Measurements from ENCODE around the gene PDZRN3.

The PDZRN3 gene

DNA sequence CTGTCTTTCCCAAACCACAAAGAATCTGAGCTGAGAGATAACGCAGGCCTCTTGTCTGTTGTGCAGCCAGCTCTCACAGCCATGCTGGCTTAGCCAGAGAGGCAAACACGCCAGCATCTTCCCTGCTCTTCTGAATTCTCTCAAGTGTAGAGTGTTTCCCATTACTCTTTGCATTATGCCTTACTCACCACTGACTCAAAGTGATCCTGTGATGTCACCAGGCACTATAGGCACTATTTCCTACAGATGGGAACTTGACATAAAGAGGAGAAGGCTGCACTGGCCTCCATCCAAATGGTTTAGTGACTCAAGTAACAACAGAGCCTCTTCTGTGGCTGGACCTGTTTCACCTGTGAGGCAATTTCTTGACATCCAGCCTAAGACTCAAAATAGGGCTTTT lies 44.4 kb downstream of the PDZRN3 start:
- TF ChIP-seq SP1 (IDR thresholded peaks at IDR 0.05) (no peak), TARDBP (IDR thresholded peaks at IDR 0.05) (no peak), LEF1 (IDR thresholded peaks at IDR 0.05; ENCODE audit: borderline replicate concordance) (no peak)
- ChIA-PET POLR2A (no interaction called here), CTCF (no interaction called here)
- no peak for DNase-seq (ENCODE audit: extremely low spot score)

DNA sequence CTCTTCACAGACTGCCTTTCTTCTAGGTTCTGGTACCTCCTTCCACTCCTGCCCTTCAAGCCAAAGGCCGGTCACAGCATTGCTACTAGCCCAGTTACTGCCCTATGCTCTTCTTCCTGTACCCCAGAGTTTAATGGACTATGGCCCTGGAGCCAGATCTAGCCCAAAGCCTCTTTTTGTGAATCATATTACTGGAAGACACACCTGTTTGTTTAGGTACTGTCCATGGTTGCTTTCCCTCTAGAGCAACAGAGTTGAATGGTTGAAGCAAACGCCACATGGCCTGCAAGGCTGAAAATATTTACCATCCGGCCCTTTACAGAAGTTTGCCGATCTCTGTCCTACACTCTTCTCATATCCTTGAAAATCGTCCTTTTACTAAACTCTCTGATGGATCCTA lies 47.0 kb downstream of the PDZRN3 start:
- DNase-seq (ENCODE audit: extremely low spot score): no peak
- ChIA-PET CTCF (no interaction called here), POLR2A (no interaction called here)
- no peak for TF ChIP-seq BHLHE40 (IDR thresholded peaks at IDR 0.05; ENCODE audit: borderline replicate concordance)

DNA sequence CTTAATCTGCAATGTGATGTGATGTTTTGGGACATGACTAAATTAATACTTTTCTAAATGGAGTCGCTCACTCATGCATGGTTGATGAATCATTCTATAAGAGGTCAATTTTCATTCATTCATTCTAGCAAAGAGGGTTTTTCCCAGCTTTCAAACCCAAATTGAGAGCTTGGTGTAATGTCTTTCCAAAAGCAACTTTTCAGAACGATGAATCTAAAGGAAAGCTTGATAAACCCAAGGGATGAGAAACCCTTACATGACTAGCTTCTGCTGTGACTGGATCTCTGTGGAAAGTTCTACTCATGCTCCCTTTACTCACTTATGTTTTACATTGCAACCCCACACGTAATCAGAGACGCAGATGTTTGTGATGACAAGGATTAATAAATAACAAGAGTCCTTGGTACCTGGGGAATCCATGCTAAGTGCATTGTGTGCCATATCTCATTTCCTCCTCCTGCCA lies 47.7 kb downstream of the PDZRN3 start:
- DNase-seq (ENCODE audit: extremely low spot score): no peak
- TF ChIP-seq TARDBP (IDR thresholded peaks at IDR 0.05): no peak
- no peak for TF ChIP-seq ARNT (IDR thresholded peaks at IDR 0.05)
- no peak for TF ChIP-seq L3MBTL2 (conservative IDR thresholded peaks at IDR 0.05)
- TF ChIP-seq, protein P1, sequence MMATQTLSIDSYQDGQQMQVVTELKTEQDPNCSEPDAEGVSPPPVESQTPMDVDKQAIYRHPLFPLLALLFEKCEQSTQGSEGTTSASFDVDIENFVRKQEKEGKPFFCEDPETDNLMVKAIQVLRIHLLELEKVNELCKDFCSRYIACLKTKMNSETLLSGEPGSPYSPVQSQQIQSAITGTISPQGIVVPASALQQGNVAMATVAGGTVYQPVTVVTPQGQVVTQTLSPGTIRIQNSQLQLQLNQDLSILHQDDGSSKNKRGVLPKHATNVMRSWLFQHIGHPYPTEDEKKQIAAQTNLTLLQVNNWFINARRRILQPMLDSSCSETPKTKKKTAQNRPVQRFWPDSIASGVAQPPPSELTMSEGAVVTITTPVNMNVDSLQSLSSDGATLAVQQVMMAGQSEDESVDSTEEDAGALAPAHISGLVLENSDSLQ (IDR thresholded peaks at IDR 0.05): no peak
- TF ChIP-seq ZNF384 (IDR thresholded peaks at IDR 0.05): no peak
- no peak for TF ChIP-seq BHLHE40 (IDR thresholded peaks at IDR 0.05; ENCODE audit: borderline replicate concordance)
- no peak for TF ChIP-seq FOXA1 (IDR thresholded peaks at IDR 0.05)
- no peak for TF ChIP-seq ELF4 (IDR thresholded peaks at IDR 0.05)
- TF ChIP-seq CTBP1 (IDR thresholded peaks at IDR 0.05; ENCODE audit: borderline replicate concordance): no peak
- no peak for TF ChIP-seq NFRKB (IDR thresholded peaks at IDR 0.05)
- no peak for TF ChIP-seq FOXM1 (IDR thresholded peaks at IDR 0.05; ENCODE audit: borderline replicate concordance)
- ChIA-PET CTCF (no interaction called here), POLR2A (no interaction called here)

DNA sequence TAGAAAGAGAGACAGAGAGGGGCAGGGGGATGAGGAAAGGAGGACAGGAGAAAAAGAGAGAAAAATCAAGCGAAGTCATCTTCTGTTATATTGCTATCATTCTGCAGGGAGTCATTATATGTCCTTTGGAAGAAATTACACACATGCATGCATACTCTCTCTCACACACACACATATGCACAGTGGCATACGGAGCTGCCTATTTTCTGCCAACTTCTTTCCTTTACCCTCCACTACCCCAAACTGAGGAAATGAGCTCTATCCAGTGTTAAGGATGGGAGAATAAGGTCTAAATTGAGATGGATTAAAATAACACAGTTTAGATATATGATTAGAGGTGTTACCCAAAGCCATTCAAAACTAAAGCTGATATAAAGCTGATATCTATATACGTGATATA lies 48.8 kb downstream of the PDZRN3 start:
- DNase-seq (ENCODE audit: extremely low spot score): no peak
- CTCF ChIA-PET: no interaction called here
- TF ChIP-seq FOXK2 (IDR thresholded peaks at IDR 0.05): no peak
- TF ChIP-seq ARNT (IDR thresholded peaks at IDR 0.05): no peak
- TF ChIP-seq ELF4 (IDR thresholded peaks at IDR 0.05): no peak
- no peak for TF ChIP-seq NFRKB (IDR thresholded peaks at IDR 0.05)
- TF ChIP-seq FOXA1 (IDR thresholded peaks at IDR 0.05): no peak
- no peak for TF ChIP-seq FOXM1 (IDR thresholded peaks at IDR 0.05; ENCODE audit: borderline replicate concordance)
- no peak for TF ChIP-seq L3MBTL2 (conservative IDR thresholded peaks at IDR 0.05)
- TF ChIP-seq, protein P1 (IDR thresholded peaks at IDR 0.05): no peak
- TF ChIP-seq TARDBP (IDR thresholded peaks at IDR 0.05): no peak
- TF ChIP-seq BHLHE40 (IDR thresholded peaks at IDR 0.05; ENCODE audit: borderline replicate concordance): no peak
- no peak for TF ChIP-seq LEF1 (IDR thresholded peaks at IDR 0.05; ENCODE audit: borderline replicate concordance)
- TF ChIP-seq HDGF (IDR thresholded peaks at IDR 0.05; ENCODE audit: borderline replicate concordance): no peak
- TF ChIP-seq ZNF384 (IDR thresholded peaks at IDR 0.05): no peak
- no peak for TF ChIP-seq CTBP1 (IDR thresholded peaks at IDR 0.05; ENCODE audit: borderline replicate concordance)
- TF ChIP-seq SUZ12 (IDR thresholded peaks at IDR 0.05): no peak
- no peak for TF ChIP-seq SP1 (IDR thresholded peaks at IDR 0.05)
- POLR2A ChIA-PET: no interaction called here

DNA sequence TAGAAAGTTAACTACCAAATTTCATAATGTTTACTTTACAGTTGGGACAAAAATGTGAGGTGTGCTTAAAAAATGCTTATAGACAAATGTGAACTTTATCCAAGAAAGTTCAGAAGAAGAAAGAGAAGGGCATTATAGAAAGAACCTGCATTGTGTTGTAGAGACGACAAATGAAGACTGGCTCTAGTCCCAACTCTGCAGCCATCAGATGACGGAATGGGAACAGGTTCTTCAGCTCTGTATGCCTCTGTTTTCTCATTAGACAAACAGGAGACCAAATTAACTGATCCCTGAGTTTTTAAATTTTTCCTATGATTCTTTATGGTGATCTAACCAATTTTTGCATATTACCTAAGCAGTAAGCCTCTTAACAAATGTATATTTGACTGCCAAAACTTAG lies 49.2 kb downstream of the PDZRN3 start:
- ChIA-PET CTCF (no interaction called here), POLR2A (no interaction called here)
- TF ChIP-seq ELF4 (IDR thresholded peaks at IDR 0.05) (no peak), LEF1 (IDR thresholded peaks at IDR 0.05; ENCODE audit: borderline replicate concordance) (no peak), NFRKB (IDR thresholded peaks at IDR 0.05) (no peak), CTBP1 (IDR thresholded peaks at IDR 0.05; ENCODE audit: borderline replicate concordance) (no peak), SUZ12 (IDR thresholded peaks at IDR 0.05) (no peak), ZNF384 (IDR thresholded peaks at IDR 0.05) (no peak)
- TF ChIP-seq, protein P1 (IDR thresholded peaks at IDR 0.05): no peak
- DNase-seq (ENCODE audit: extremely low spot score): no peak

DNA sequence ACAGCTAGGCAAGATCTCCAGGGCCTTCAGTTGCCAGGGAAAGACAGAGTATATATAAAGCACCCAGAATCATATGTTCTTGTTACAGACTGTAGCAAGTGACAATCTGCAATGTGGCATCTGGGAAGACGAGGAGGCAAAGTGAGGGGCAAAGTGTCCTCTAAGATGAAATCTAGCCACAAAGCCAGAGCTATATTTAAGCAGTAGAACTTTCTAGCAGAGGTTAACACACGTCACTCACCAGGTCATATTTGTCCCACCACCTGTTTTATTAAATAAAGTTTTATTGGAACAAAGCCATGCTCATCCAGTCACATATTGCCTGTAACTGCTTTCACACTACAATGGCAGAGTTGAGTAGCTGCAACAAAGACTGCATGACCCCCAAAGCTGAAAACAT lies 51.5 kb downstream of the PDZRN3 start:
- CTCF ChIA-PET: interaction anchor here (1.4 kb wide), 1 partner anchor 11 kb away, joined by 3 read pairs; no protein-coding TSS in a partner anchor
- TF ChIP-seq BHLHE40 (IDR thresholded peaks at IDR 0.05; ENCODE audit: borderline replicate concordance) (no peak), NFRKB (IDR thresholded peaks at IDR 0.05) (no peak), HDGF (IDR thresholded peaks at IDR 0.05; ENCODE audit: borderline replicate concordance) (no peak), ZNF384 (IDR thresholded peaks at IDR 0.05) (no peak), SP1 (IDR thresholded peaks at IDR 0.05) (no peak), FOXK2 (IDR thresholded peaks at IDR 0.05) (no peak), TARDBP (IDR thresholded peaks at IDR 0.05) (no peak), CTBP1 (IDR thresholded peaks at IDR 0.05; ENCODE audit: borderline replicate concordance) (no peak), ARNT (IDR thresholded peaks at IDR 0.05) (no peak), LEF1 (IDR thresholded peaks at IDR 0.05; ENCODE audit: borderline replicate concordance) (no peak), ELF4 (IDR thresholded peaks at IDR 0.05) (no peak), FOXA1 (IDR thresholded peaks at IDR 0.05) (no peak), SUZ12 (IDR thresholded peaks at IDR 0.05) (no peak), FOXM1 (IDR thresholded peaks at IDR 0.05; ENCODE audit: borderline replicate concordance) (no peak), L3MBTL2 (conservative IDR thresholded peaks at IDR 0.05) (no peak)
- TF ChIP-seq, protein P1 (IDR thresholded peaks at IDR 0.05): no peak
- POLR2A ChIA-PET: no interaction called here
- DNase-seq (ENCODE audit: extremely low spot score): no peak
